Measurements from ENCODE around the gene ARHGEF40.

The ARHGEF40 gene

DNA sequence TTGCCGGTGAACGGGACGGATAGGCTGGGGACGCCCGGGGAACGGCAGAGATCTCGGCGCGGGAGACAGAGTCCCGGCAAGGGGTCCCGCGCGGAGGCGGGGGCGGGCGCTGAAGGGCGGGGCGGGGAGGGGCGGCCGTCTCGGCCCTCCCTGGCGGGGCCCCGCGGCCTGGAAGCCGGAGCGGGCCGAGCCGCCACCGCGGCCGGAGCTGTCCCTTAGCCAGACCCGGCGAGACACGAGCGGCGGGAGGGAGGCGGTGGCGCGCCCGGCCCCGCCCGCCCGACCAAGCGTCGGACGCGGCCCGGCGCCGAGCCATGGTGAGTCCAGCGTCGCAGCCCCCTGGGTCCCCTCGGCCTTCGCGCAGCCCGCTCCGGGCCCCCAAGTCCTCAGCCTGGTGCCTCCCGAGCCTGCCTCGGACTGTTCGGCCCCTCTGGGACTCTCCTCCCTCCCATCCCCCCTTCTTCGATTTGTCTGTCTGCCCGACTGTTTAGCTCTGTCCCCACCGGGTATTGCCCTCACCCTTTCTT lies at the start of gene ARHGEF40:
TSS of gene ARHGEF40 (plus strand) at position 222 of the 527 bp plus-strand sequence. CDS start at position 315, 93 bp downstream.
- no peak for DNase-seq

DNA sequence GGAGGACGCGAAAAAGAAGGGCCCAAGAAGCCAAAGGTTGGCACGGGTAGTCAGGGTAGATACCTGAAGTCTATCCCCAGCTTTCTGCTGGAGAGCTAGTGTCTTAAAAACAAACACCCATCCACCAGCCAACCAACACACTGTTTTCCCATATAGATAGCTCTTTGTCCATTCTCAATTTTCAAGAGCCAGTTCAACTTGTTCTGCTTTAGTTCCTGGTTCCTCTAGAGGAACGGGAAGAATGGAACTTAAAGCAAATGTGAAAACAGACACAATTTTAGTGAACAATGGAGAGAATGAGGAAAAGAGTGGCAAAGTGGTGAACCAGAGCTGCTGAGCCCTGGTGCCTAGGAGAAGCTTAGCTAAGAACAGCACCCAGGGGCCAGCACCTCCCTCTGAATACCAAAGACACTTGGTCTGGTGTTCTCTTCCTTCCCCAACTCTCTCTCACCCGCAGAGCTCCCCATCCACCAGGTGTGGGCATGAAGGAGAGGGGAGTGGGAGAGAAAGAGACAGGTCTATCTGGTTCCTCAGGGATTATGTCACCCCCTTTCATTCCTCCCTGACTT lies 49.0 kb upstream of the ARHGEF40 start:
- no peak for DNase-seq

DNA sequence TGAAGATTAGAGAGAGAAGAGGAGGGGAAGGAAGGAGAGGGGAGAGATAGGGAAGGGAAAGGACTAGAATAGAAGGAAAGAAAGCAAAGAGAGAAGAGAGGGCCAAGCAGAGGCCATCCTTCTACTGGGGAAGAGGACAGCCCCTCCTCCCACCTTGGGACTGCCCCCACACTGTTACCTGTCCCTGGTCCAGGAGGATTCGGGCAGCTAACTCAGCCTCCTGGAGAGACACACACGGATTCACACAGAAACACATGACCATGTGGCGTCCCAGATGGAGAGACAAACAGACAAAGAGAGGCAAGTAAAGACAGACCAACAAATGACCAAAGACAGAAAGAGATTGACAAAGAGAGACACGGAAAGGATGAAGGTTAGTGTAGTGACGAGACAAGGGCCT lies 47.4 kb upstream of the ARHGEF40 start:
- no peak for DNase-seq

DNA sequence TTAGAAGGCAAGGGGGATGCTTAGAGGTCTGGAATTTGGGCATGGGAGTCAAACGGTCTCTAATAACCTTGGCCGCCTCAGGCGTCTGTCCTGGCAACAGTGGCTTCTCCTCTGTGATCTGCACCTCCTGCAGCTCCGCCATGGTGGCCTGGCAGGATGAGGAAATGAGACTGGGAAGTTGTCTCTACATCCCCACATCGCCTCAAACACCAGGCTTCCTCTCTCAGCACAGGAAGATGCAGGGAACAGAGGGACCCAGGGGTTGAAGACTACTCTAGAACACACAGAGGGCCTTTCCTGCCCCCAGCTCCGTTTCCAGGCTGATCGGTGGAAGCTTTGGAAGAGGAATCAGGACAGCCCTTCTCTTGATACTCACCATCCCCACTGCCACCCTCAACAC lies 46.9 kb upstream of the ARHGEF40 start:
- DNase-seq: no peak

DNA sequence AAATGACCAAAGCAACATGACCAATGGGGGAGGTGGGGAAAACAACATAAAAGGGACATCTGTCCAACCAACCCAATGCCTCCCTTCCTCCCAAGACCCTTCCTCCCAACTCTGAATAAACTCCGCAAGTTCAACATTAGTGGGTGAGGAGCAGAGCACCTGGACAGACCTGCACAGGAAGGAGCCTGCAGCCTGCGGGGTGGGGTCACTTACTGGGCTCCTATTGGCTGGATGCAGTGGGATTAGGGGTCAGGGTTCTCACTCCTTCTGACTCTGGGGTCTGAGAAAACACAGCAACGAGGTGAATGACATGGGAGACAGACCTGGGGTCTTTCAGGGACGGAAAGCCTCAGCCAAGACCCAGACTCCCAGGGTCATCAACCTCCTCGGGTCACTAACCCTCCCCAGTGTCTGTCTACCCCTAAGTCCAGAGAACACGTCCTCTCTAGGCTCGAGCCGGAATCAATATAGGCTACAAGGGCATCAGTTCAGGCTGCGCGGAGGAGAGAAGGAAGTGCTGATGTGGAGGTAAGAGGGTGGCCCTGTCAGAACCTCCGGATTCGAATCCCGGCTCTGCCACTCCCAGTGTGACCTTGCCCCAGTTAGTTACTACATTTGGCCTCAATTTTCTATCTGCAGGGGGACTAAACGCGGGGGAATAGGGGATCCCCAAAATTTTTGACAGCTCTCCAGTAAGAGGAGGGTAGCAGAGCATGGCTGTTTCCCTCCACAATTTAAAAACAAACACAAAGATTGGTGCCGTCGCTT lies 46.1 kb upstream of the ARHGEF40 start:
- no peak for DNase-seq

DNA sequence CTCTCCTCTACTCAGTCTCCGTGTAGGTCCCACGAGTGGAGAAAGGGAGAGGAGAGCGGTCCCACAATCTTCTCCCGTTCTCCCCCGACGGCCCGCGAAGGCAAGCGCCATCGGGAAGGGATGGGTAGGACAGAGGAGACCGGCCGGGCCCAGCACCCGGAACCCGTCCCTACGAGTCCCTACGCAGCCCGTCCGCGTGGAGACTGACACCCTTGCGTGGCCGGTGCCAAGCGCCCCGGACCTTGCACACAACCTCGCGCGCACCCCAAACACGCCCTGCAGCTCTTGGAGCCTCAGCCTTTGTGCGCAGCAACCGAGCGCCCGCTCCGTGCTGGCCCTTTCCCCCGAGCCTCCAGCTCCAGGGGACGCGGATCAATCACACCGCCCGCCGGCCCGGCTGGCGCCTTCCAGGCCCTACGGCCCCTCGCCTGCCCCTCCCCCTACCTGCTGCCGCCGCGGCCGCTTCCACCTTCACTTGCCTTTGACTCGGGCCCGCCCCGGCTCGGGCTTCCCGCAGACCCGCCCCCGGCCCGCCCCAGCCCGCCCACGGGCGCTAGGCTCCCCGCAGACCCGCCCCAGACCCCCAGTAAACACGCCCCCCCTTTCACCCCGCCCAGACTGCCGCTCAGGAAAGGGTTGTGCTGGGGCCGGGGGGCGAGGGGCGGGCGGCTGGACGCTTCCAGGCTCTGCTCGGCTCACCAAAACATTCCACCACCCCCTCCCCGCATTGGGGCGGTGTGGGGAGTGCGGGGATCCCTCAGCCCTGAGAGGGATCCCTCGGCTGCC lies 45.3 kb upstream of the ARHGEF40 start, which contains the start of gene NDRG2:
TSS of gene NDRG2 (minus strand) at position 477 of the 786 bp plus-strand sequence. CDS start 1,746 bp downstream, outside the sequence.
- peak; percentile 32 for DNase-seq

DNA sequence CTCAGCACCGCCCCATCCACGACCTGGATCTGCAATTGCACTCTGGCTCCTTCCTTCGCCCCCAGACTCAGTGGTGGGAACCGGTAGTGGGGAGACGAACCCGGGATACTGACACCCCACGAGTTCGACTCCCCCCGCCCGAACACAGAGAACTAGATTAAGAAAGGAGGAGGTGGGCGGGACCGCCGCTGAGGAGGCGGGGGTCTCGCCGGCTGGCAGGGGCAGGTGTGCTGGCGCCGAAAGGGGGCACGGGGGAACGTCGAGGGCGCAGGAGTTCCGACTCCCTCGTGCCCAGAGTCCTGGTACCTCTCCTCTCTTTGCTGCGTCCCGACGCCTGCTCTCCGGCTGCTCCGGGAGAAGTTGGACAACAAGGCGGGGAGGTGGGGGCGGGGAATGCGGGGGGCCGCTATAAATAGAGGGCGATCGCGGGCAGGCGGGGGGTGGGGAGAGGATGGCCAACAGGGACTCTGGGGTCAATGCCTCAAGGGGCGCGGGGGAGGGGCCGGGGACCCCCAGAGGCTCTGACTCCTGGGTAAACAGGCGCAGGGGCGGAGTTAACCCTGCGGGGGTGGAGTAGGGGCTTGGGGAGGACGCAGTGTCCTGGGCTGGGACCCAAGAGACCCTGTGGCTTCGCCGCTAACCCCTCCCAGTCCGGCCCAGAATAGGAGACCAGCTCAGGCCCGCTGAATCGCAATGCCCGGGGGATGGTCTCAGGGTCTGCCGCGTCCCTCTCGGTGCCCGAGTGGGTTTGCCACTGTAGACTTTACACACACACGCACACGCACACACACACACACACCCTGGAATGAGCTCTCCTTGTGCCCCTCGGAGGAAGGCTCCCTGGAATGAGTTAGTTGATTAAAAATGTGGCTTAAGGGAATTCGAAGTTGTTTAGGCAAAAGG lies 44.5 kb upstream of the ARHGEF40 start:
- DNase-seq: no peak

DNA sequence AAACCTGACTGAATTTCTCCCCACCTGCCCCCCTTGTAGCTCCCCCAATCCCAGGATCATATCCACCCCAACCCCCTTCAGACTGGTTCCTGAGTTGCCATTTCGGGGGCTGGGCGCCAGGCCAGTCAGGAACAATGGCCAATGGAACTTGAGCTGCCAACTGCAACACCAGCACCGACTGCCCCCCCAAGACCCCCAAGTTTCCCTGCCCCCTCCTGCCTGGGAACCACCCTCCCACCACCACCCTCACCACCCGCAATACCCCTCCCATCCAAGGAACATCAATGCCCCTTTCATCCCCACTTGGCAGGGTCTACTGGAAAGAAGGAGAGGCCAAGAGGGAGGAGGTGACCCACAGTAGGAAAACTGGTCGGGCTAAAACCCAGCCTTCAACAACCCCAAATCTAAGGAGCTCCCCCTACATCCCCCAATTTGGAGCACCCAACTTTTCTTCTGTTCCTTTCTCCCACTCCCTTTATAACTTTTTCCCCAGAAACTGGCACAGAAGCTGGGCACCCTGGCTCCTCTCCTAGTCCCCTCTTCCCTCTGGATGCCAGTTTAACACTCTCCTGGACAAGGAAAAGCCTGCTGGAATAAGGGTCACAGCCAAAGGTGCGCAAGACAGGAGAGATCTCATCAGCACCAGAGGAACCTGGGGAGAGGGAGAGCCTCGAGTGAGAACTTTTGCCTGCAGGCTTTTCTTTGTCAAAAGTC lies 43.7 kb upstream of the ARHGEF40 start:
- DNase-seq: no peak

DNA sequence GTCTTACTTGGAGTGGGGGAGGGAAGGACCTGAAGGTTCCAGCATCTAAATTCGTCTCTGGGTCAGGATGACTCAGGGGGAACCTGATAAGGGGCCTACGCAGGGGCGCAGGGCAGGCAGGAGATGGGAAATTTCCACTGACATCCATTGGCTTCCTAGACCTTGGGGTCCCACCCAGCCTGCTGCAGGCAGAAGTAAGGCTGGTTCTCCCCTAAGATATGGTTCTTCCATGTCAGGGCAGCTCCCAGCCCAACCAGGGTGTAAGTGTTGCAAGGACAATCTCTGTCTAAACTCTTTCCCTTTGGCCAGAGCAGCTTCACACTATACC lies 43.2 kb upstream of the ARHGEF40 start:
- DNase-seq: no peak

DNA sequence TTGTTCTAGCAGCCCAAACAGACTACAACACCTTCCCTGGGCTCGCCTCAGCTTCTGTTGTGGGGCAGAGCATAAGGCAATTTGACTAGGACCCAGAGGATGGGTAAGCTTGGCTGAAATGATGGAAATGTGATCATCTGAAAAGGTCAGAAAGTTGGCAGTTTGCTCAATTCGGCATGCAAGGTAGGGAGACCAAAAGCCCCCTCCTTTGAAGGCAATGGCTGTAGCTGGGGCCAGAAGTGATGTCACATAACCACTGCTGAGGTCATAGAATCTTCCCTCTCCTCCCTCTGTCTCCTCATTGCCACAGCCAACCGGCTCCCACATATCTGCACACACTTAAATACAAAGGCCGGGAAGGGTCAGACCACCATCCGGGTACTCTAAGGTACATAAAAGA lies 40.2 kb upstream of the ARHGEF40 start, which contains the start of gene TPPP2:
TSS of gene TPPP2 (plus strand) at position 301 of the 400 bp plus-strand sequence. CDS start 365 bp downstream, outside the sequence.
- no peak for DNase-seq

DNA sequence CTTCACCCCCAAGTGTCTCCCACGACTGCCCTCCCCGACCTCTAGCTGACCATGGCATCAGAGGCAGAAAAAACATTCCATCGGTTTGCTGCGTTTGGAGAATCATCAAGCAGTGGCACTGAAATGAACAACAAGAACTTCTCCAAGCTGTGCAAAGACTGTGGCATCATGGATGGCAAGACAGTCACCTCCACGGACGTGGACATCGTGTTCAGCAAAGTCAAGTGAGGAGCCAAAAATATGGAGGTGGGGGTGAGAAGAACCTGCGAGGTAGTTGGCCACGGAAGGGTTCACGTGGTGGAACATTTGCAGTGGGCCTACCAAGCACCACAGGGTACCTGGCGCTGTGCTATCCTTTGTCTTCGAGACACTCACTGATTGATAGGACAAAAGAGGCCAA lies 39.6 kb upstream of the ARHGEF40 start:
- DNase-seq: no peak

DNA sequence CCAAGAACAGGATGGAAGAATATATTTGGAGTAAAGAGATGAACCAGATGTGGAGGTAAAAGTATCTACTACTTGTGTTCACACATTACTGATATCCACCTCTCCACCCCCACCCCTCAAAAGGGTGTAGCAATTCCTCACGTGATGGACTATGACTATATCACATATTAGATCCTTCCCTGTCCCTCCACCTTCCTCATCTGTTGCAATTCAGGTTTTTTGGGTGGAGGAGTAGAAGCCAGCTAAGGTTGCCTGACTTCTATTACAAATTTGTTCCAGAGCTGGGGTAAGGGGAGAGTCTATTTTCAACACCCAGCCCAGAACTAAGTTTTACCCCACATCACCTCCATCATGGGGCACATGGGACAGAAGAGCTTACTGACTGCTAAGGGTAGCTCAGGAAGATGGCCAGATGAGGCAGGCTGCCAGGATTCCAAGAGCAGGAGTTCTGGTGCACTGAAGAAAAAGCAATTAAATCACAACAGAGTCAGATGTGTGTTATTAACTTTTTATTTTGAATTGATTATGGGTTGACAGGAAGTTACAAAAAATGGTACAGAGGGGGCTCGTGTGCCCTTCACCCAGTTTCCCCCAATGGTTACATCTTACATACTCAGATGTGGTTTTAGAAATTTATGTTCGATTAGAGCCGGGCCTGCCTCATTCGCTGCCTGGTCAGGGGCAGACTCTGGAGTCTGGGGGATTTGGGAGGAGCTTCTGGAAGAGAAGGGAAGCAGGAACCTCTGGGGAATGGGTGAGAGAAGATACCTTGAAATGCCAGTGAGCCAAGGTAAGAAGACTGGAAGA lies 37.6 kb upstream of the ARHGEF40 start:
- DNase-seq: no peak

DNA sequence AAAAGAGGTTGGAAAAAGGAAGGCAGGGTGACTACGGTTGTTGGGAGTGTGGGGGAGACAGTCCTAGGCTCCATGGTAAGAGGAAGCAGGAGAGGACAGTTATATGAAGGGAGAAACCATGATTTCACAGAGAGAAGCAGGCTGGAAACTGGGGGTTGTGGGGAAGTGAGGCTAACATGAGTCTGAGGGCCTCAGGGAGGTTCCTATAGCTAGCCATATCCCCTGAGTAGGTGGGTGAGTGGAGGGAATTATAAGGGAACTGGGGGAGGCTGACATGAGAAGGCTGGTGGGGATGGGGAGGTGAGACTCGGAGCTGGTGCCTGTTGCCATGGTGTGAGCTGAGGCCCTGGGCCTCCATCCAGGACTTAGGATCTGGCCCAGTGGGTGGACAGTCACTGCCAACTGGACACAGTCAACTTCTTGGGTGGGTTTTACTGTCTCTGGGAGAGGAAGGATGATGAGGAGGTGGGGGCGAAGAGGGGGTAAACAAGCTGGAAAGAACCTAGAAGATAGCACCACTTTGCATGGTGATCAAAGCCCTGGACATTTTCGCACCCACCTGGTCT lies 36.9 kb upstream of the ARHGEF40 start:
- no peak for DNase-seq

DNA sequence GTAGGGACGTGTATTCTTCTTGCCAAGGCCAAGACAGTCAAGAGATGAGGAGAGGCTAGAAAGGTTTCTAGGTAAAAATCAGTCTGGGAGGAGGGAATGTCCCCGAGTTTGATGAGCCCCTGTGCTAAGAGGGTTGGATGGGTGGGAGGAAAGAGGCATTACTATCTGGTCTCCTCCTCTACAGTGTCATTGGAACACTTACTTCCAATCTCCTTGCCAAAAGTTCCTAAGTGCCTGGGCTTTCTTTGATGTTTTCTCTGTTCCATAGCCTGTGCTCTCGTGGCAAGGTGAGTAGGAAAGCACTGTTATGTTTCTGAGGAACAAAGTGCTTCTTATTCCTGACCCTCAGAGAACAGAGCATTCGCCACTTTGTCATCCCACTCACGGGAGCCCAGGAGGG lies 35.4 kb upstream of the ARHGEF40 start, which contains the start of gene RNASE13:
TSS of gene RNASE13 (minus strand) at position 101 of the 400 bp plus-strand sequence. CDS start 519 bp downstream, outside the sequence.
- no peak for DNase-seq

DNA sequence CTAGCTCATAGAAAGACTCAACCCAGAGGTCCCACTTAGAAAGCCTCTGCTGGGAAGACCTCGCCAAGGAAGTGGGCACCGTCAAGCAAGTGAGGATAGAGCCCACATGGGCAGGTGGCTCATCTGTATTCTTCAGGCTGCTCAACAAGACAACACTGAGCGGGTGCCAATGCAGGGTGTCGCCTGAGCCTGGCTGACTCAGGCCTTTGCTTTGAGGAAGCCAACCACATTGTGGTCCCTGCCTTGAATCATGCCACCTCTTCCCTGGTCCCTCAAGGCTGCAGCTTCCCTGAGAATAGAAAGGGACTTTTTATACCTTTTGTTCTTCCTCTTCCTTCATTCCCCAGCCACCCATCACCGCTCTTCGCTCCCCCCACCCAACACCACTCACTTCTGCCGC lies 33.4 kb upstream of the ARHGEF40 start:
- DNase-seq: no peak

DNA sequence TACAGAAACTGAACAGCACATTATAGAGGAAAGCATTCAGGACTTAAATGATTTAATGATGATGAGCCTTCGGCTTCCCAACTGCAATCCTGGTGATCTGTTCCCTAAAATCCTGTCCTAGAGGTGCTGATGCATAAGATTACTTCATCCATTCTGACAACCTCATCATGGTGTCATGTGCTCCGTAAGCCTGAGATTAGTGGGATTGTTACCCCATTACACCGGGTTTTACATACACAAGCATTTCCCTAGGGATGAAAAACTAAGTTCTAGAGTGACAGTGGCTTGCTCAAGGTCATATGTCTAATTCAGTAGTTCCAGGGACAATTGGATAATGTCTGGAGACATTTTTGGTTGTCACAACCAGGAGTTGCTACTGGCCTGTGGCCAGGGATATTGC lies 32.9 kb upstream of the ARHGEF40 start:
- no peak for DNase-seq

DNA sequence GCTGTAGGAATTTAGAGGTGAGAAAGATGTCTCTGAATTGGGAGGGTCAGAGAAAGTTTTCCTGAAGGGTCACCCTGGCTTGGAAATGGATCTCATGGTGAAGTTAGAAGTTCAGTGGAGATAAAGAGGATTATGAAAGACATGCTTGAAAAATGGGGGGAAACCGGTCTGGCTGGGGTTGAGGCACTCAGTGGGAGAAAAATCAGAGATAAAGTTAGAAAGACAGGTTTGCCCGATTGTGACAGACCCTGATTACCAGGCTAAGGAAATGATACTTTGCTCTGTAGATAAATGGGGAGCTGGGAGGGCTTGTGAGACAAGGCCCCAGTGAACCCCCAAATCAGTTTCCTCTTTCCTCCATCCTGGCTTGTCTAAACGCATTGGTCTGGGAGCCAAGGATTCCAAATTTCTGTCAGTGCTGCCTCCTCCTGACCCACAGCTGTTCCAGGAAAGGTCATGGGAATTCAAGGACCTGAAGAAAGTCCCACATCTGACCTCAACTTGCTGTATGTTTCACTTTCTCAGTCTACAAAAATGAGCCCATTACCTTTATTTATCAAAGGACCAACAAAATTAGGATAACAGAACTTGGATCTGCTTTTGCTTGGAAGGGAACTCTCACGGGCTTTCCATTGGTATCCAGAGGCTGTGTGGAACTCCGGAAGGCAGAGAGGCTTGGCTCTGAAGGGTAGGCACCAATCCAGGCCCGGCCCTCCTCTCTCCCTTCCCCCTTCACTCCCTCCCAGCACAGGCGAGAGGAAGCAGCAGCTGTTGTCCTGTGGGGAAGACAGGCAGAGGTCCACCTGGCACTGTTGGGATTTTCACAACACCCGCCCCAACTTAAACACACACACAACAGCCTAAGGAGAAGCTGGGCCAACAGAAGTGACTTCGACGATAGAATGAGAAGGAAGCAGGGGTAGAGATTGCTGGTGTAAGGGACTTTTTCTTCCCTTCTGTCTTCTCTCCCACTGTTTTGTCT lies 31.4 kb upstream of the ARHGEF40 start:
- peak; percentile 75 for DNase-seq

DNA sequence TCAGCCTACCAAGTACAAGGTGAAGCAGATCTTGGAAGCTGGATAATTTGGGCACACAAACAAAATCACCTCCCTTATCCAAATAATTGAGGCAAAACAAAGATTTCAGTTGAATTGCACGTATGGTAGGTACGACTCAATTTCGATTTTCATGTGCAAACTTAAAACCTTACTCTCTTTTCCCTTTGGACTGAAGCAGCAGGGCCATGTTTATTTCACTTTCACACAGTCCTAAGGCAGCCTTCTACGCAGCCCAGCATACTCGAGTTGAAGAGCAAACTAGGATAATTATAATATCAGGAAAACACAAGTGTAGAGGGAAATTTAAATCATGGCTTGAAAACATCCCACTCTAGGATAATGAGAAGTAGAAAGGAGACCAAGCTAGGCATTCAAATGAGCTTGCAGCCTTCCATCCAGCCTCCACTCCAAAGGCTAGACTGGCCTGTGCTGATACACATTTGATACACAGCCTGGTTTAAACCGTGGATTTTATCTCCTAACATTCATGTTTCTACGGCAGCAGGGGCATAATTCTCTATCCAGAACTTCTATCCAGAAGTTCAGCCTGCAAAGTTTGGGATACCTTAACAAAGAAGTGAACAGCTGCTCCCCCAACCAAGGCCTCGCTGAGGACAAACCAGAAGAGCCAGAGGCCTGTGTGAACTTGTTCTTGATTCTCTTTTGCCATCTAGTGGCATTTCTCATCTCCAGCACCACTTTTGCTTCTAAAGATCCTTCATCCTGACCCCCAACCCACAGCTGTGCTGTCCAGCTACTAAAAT lies 30.3 kb upstream of the ARHGEF40 start:
- peak; percentile 73 for DNase-seq

Data from NCI-H1694 (cell line).